BJ (cell line): ENCODE results near the gene LRMDA. TPM values are rescaled to one million over a fixed set of nuclear protein-coding genes. Genes with fewer than 3 reads are reported as not detected.

Experiments used
- CTCF ChIA-PET: fragments of 350-600 bp; formaldehyde crosslinking; extraction: SDS; loops from one replicate; lab custom pipeline; 2021; ENCODE audit warnings: antibody characterized with exemption, inconsistent platforms; lab: Yijun Ruan, JAX
- POLR2A ChIA-PET: fragments of 300-600 bp; sonication (Branson Sonifier 250); formaldehyde crosslinking; extraction: SDS; loops from one replicate; lab custom pipeline; 2021; ENCODE audit warnings: antibody characterized with exemption; lab: Charles Lee
- DNase-seq: peaks from one replicate; pipeline ENCODE4 v3.0.0-alpha.2; 2011; ENCODE audit warnings: low read depth
- H3K27me3 ChIP-seq: 2 replicates; pipeline ENCODE4 v1.6.0; 2011; ENCODE audit warnings: low read length; ENCODE audit not compliant: control insufficient read depth, insufficient read depth
- H3K36me3 ChIP-seq: 2 replicates; pipeline ENCODE4 v1.5.1; 2011; ENCODE audit warnings: low read length; ENCODE audit not compliant: control insufficient read depth, insufficient read depth
- H3K4me3 ChIP-seq: 2 replicates; pipeline ENCODE4 v1.5.1; 2011; ENCODE audit warnings: low read depth, mild to moderate bottlenecking, control low read depth, low read length
- CTCF ChIP-seq: IDR thresholded peaks from 2 replicates; pipeline ENCODE4 v1.5.1; 2011; ENCODE audit warnings: low read depth, mild to moderate bottlenecking, control low read depth, inconsistent platforms, low read length, moderate library complexity; ENCODE audit not compliant: insufficient read depth
- polyA plus RNA-seq: library from polyadenylated mRNA; depleted of rRNA; stranded (reverse); fragments of >200 nt; gene quantifications from 2 replicates; pipeline ENCODE4 v1.2.3, GENCODE V29; 2011

LRMDA gene
- polyA plus RNA-seq, 1 experiment = not detected

- DNase-seq = no peak
- POLR2A ChIA-PET = no interaction called here
- no peak for TF ChIP-seq CTCF
- Histone ChIP-seq H3K36me3 (no peaks in the 10 kb centered on the region), H3K27me3 (no peaks in the 10 kb centered on the region), H3K4me3 (no peak overlapping the region)
- CTCF ChIA-PET = interaction anchor here (1.9 kb wide), 1 partner anchor 12 kb away, joined by 7 read pairs; no protein-coding TSS in a partner anchor
These were observed 684.2 kb downstream of the LRMDA start for GRCh38 chr10:76115471-76116155.

GRCh38 chr10:76116523-76116922, 685.1 kb downstream of the LRMDA start:
- no peak overlapping the region for H3K4me3 ChIP-seq
- no peaks in the 10 kb centered on the region for H3K27me3 ChIP-seq
- POLR2A ChIA-PET = no interaction called here
- CTCF ChIA-PET = interaction anchor here (1.9 kb wide), 1 partner anchor 13 kb away, joined by 7 read pairs; no protein-coding TSS in a partner anchor
- no peak for DNase-seq
- H3K36me3 ChIP-seq = no peaks in the 10 kb centered on the region
- no peak for TF ChIP-seq CTCF

- Histone ChIP-seq H3K27me3 (no peaks in the 10 kb centered on the region), H3K4me3 (no peak overlapping the region), H3K36me3 (no peaks in the 10 kb centered on the region)
- ChIA-PET CTCF (interaction anchor here (0.5 to 1.2 kb wide), 2 partner anchors 16 to 19 kb away, joined by 3 read pairs; no protein-coding TSS in a partner anchor), POLR2A (no interaction called here)
- peak; percentile 82 for DNase-seq
- TF ChIP-seq CTCF = no peak
These were observed 686.5 kb downstream of the LRMDA start for GRCh38 chr10:76117949-76118348.

GRCh38 chr10:76119036-76119435, 687.6 kb downstream of the LRMDA start:
- no peak overlapping the region for H3K4me3 ChIP-seq
- H3K27me3 ChIP-seq = no peaks in the 10 kb centered on the region
- ChIA-PET POLR2A (no interaction called here), CTCF (interaction anchor here (0.5 to 1.4 kb wide), 3 partner anchors 50 to 728 kb away, joined by 3 to 4 read pairs (median 3); no protein-coding TSS in a partner anchor)
- no peak for DNase-seq
- H3K36me3 ChIP-seq = no peaks in the 10 kb centered on the region
- TF ChIP-seq CTCF = no peak

GRCh38 chr10:76119515-76119914, 688.1 kb downstream of the LRMDA start:
- no peaks in the 10 kb centered on the region for H3K27me3 ChIP-seq
- no peak for DNase-seq
- POLR2A ChIA-PET = no interaction called here
- H3K36me3 ChIP-seq = no peaks in the 10 kb centered on the region
- no peak for TF ChIP-seq CTCF
- no peak overlapping the region for H3K4me3 ChIP-seq
- CTCF ChIA-PET = interaction anchor here (1.0 to 1.9 kb wide), 3 partner anchors 50 to 184 kb away, joined by 3 to 5 read pairs (median 4); no protein-coding TSS in a partner anchor
